ENCODE measurements around the gene CCNL2.

DNA sequence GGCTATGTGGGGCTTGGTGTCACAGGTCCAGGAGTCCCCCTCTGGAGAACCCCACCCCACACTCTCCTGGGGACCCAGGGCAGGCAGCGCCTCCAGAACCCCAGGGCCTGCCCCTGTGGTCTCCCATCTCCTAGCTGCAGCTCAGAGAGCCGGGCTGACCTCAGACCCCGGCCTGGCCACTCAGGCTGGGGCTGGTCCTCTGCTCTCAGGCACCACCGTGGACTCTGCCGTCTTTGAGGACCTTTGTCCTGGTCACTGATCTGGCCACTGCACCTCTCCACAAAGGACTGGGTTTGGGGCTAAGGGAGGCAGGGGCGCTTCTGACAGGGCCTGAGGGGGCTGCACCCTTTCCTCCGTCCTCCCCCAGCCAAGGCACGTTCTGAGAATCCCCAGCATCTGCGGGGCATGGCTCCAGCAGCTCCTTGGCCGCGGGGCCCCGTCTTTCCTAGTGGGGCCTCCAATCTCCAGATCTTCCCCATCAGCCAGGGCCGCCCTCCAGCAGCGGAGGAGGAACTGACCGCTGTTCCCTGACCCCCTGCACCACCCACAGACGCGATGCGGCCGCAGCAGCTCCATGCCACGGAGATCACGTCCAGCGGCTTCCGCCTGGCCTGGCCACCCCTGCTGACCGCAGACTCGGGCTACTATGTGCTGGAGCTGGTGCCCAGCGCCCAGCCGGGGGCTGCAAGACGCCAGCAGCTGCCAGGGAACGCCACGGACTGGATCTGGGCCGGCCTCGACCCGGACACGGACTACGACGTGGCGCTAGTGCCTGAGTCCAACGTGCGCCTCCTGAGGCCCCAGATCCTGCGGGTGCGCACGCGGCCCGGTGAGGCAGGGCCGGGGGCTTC lies 39.6 kb upstream of the CCNL2 start:
- TF ChIP-seq ZNF350 (tag by site-specific recombination; IDR thresholded peaks at IDR 0.05) = no peak
- TF ChIP-seq YY1 (tag by site-specific recombination; IDR thresholded peaks at IDR 0.05) = no peak
- TF ChIP-seq, protein P1, sequence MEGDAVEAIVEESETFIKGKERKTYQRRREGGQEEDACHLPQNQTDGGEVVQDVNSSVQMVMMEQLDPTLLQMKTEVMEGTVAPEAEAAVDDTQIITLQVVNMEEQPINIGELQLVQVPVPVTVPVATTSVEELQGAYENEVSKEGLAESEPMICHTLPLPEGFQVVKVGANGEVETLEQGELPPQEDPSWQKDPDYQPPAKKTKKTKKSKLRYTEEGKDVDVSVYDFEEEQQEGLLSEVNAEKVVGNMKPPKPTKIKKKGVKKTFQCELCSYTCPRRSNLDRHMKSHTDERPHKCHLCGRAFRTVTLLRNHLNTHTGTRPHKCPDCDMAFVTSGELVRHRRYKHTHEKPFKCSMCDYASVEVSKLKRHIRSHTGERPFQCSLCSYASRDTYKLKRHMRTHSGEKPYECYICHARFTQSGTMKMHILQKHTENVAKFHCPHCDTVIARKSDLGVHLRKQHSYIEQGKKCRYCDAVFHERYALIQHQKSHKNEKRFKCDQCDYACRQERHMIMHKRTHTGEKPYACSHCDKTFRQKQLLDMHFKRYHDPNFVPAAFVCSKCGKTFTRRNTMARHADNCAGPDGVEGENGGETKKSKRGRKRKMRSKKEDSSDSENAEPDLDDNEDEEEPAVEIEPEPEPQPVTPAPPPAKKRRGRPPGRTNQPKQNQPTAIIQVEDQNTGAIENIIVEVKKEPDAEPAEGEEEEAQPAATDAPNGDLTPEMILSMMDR (tag by site-specific recombination; IDR thresholded peaks at IDR 0.05) = no peak
- no peak for TF ChIP-seq ZNF768 (tag by site-specific recombination; IDR thresholded peaks at IDR 0.05)
- no peak for TF ChIP-seq ZNF423 (tag by site-specific recombination; IDR thresholded peaks at IDR 0.05)
- TF ChIP-seq ZNF132 (tag by site-specific recombination; IDR thresholded peaks at IDR 0.05; ENCODE audit: borderline replicate concordance) = no peak
- TF ChIP-seq ZBTB1 (tag by site-specific recombination; IDR thresholded peaks at IDR 0.05) = no peak
- TF ChIP-seq ZNF10 (tag by site-specific recombination; IDR thresholded peaks at IDR 0.05) = no peak
- TF ChIP-seq ZNF707 (tag by site-specific recombination; IDR thresholded peaks at IDR 0.05) = no peak
- no peak for TF ChIP-seq ZBTB8A (tag by site-specific recombination; IDR thresholded peaks at IDR 0.05)
- TF ChIP-seq ZNF548 (tag by site-specific recombination; IDR thresholded peaks at IDR 0.05) = no peak
- no peak for TF ChIP-seq HOXC10 (CRISPR knock-in tag; IDR thresholded peaks at IDR 0.05)
- TF ChIP-seq, protein P2, sequence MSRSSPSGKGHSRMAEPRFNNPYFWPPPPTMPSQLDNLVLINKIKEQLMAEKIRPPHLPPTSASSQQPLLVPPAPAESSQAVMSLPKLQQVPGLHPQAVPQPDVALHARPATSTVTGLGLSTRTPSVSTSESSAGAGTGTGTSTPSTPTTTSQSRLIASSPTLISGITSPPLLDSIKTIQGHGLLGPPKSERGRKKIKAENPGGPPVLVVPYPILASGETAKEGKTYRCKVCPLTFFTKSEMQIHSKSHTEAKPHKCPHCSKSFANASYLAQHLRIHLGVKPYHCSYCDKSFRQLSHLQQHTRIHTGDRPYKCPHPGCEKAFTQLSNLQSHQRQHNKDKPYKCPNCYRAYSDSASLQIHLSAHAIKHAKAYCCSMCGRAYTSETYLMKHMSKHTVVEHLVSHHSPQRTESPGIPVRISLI (tag by site-specific recombination; IDR thresholded peaks at IDR 0.05) = no peak
